Measurements from ENCODE around the gene NFYC. TPM values are rescaled to one million over a fixed set of nuclear protein-coding genes. Genes with fewer than 3 reads are reported as not detected.
A peak's percentile ranks its signal among the peaks of the same experiment; 100 is the strongest.

NFYC gene
- total RNA-seq, 4 donors from 2014 or later = 39.9 to 43.3 (median 41.8) TPM

GRCh38 chr1:40780678-40781607, 89.4 kb downstream of the NFYC start:
- WGBS, 2 donors = 73 to 78% methylated on average over 7 of the region's 11 CpGs

GRCh38 chr1:40781608-40781971, 90.1 kb downstream of the NFYC start:
- H3K4me3 ChIP-seq = no peak overlapping the region
- H3K36me3 ChIP-seq = peaks cover 0 to under 1% (median 0%) of the 10 kb centered on the region in 3 donors
- TF ChIP-seq CTCF (IDR thresholded peaks at IDR 0.05) (no peak), POLR2A (IDR thresholded peaks at IDR 0.05) (no peak)
- no peaks in the 10 kb centered on the region for H3K9me3 ChIP-seq
- no peak overlapping the region for H3K27ac ChIP-seq
- H3K4me1 ChIP-seq = peaks cover 10 to 42% (median 22%) of the 10 kb centered on the region in 3 donors
- no peak for DNase-seq
- peaks cover 0 to 13% (median 0%) of the 10 kb centered on the region in 4 donors for H3K27me3 ChIP-seq
- 63 to 86% methylated on average over 2 of the region's 2 CpGs for WGBS, 2 donors
- intact Hi-C loops (cut with DNase I) = loop anchor here (5.0 kb wide), 1 partner anchor 166 kb away; no protein-coding TSS in a partner anchor

More at GRCh38 chr1:40780678-40781607, 89.4 kb downstream of the NFYC start:
- H3K27me3 ChIP-seq = peaks cover 0 to 13% (median 0%) of the 10 kb centered on the region in 4 donors
- TF ChIP-seq POLR2A (IDR thresholded peaks at IDR 0.05) = no peak
- no peak for TF ChIP-seq CTCF (IDR thresholded peaks at IDR 0.05)
- peaks cover 0 to 7% (median 3%) of the 10 kb centered on the region in 3 donors for H3K36me3 ChIP-seq
- intact Hi-C loops (cut with DNase I) = loop anchor here (5.0 kb wide), 1 partner anchor 166 kb away; no protein-coding TSS in a partner anchor
- no peak for DNase-seq
- H3K9me3 ChIP-seq = peaks cover 0 to 6% (median 0%) of the 10 kb centered on the region in 3 donors
- H3K27ac ChIP-seq = no peak overlapping the region
- H3K4me1 ChIP-seq = peaks cover 10 to 37% (median 22%) of the 10 kb centered on the region in 3 donors
- H3K4me3 ChIP-seq = no peak overlapping the region

GRCh38 chr1:40782371-40782956, 91.0 kb downstream of the NFYC start:
- Histone ChIP-seq H3K4me1 (peaks cover 13 to 51% (median 22%) of the 10 kb centered on the region in 3 donors), H3K27ac (peak overlapping the region in 3 of 4 donors; percentile 24 to 87 (median 81)), H3K27me3 (peaks cover 0 to 13% (median 0%) of the 10 kb centered on the region in 4 donors), H3K36me3 (no peaks in the 10 kb centered on the region), H3K4me3 (peak overlapping the region in 3 of 4 donors; percentile 54 to 72 (median 54)), H3K9me3 (no peaks in the 10 kb centered on the region)
- 0% methylated on average over 1 to 2 of the region's 20 CpGs for WGBS, 2 donors
- DNase-seq = no peak
- intact Hi-C loops (cut with DNase I) = loop anchor here (5.0 kb wide), 1 partner anchor 165 kb away; no protein-coding TSS in a partner anchor
- no peak for TF ChIP-seq CTCF (IDR thresholded peaks at IDR 0.05)
- TF ChIP-seq POLR2A (IDR thresholded peaks at IDR 0.05) = no peak

- Histone ChIP-seq H3K27ac (peak within 1 kb of the TSS; percentile 42 to 87 (median 80)), H3K36me3 (no peaks in the 10 kb centered on the region), H3K9me3 (no peaks in the 10 kb centered on the region), H3K4me3 (peak within 1 kb of the TSS; percentile 25 to 72 (median 54)), H3K4me1 (peaks cover 13 to 57% (median 22%) of the 10 kb centered on the region in 3 donors), H3K27me3 (peaks cover 0 to 13% (median 0%) of the 10 kb centered on the region in 4 donors)
- intact Hi-C loops (cut with DNase I) = loop anchor here (5.0 kb wide), 1 partner anchor 164 kb away; no protein-coding TSS in a partner anchor
- WGBS, 2 donors = 3 to 4% methylated on average over 21 to 25 of the region's 73 CpGs
- TF ChIP-seq CTCF (IDR thresholded peaks at IDR 0.05) (no peak), POLR2A (IDR thresholded peaks at IDR 0.05) (no peak)
- DNase-seq = no peak
These were observed 91.7 kb downstream of the NFYC start, which contains the start of gene KCNQ4 for GRCh38 chr1:40783001-40783905. Gene KCNQ4, plus strand, starts transcription at chr1:40783787. Its CDS starts 307 bp downstream, at chr1:40784094.
